Stimulated activated CD8-positive, alpha-beta memory T cell treated with anti-CD3 and anti-CD28 coated beads, Interleukin-7, amount 100 ng/mL, for 1 hour (primary cell): ENCODE results near the gene SLC35F2.
"Not testable (repeated sequence)": the region's sequence is repeated elsewhere in the genome, so short reads cannot be mapped to it uniquely, and the experiment has no call there.

Source experiments
- DNase-seq, 2 donors: peaks; one replicate each; pipeline ENCODE4 v3.0.0-alpha.2; 2020; ENCODE audit warnings: low read depth in 2 of 2

The SLC35F2 gene

GRCh38 chr11:107858217-107859070 lies at the start of gene SLC35F2:
SLC35F2 (minus strand) TSS chr11:107858787; CDS start chr11:107858767, 20 bp downstream.
- peak; percentile 35 to 40 for DNase-seq

- DNase-seq = no peak
Observed at GRCh38 chr11:107908211-107908610, 49.6 kb upstream of the SLC35F2 start.

GRCh38 chr11:107898270-107898669 lies 39.7 kb upstream of the SLC35F2 start:
- DNase-seq = no peak

GRCh38 chr11:107882095-107882820 lies 23.7 kb upstream of the SLC35F2 start:
- DNase-seq = no peak

- not testable (repeated sequence) for DNase-seq
Observed at GRCh38 chr11:107881471-107881870, 22.9 kb upstream of the SLC35F2 start.

- no peak for DNase-seq
Observed at GRCh38 chr11:107876141-107876540, 17.6 kb upstream of the SLC35F2 start.

GRCh38 chr11:107864591-107864990 lies 6.0 kb upstream of the SLC35F2 start:
- no peak for DNase-seq

GRCh38 chr11:107860688-107861087 lies 2.1 kb upstream of the SLC35F2 start:
- DNase-seq = no peak

GRCh38 chr11:107860240-107860620 lies 1.6 kb upstream of the SLC35F2 start:
- DNase-seq = not testable (repeated sequence)

- no peak for DNase-seq
Observed at GRCh38 chr11:107859459-107860239, 1.1 kb upstream of the SLC35F2 start.

- DNase-seq = no peak
Observed at GRCh38 chr11:107857550-107858216, 904 bp downstream of the SLC35F2 start.

GRCh38 chr11:107856981-107857517 lies 1.5 kb downstream of the SLC35F2 start:
- no peak for DNase-seq

- DNase-seq = no peak
Observed at GRCh38 chr11:107856180-107856980, 2.2 kb downstream of the SLC35F2 start.

- DNase-seq = no peak
Observed at GRCh38 chr11:107853070-107853469, 5.5 kb downstream of the SLC35F2 start.

GRCh38 chr11:107851704-107852310 lies 6.8 kb downstream of the SLC35F2 start:
- DNase-seq = no peak

- DNase-seq = no peak
Observed at GRCh38 chr11:107849790-107850189, 8.8 kb downstream of the SLC35F2 start.

GRCh38 chr11:107848345-107848744 lies 10.2 kb downstream of the SLC35F2 start:
- DNase-seq = no peak

GRCh38 chr11:107847184-107847583 lies 11.4 kb downstream of the SLC35F2 start:
- DNase-seq = no peak

GRCh38 chr11:107844041-107844440 lies 14.5 kb downstream of the SLC35F2 start:
- DNase-seq = no peak
